ENCODE results near the gene PLPP6.

PLPP6 gene

GRCh38 chr9:4662989-4663792 is 1.1 kb downstream of the PLPP6 start:
- no peak for DNase-seq (ENCODE audit: low spot score)

- no peak for DNase-seq (ENCODE audit: low spot score)
Measured at GRCh38 chr9:4663956-4664355, 1.9 kb downstream of the PLPP6 start.

- no peak for DNase-seq (ENCODE audit: low spot score)
Measured at GRCh38 chr9:4665357-4665756, 3.3 kb downstream of the PLPP6 start.

- peak; percentile 54 for DNase-seq (ENCODE audit: low spot score)
Measured at GRCh38 chr9:4666042-4666699, 4.1 kb downstream of the PLPP6 start, which contains the start of gene SPATA6L. TSS of gene SPATA6L (minus strand) at chr9:4666480. CDS start at chr9:4666250, 230 bp downstream.

- no peak for DNase-seq (ENCODE audit: low spot score)
Measured at GRCh38 chr9:4667681-4668080, 5.6 kb downstream of the PLPP6 start.

- no peak for DNase-seq (ENCODE audit: low spot score)
Measured at GRCh38 chr9:4668604-4669003, 6.5 kb downstream of the PLPP6 start.

- no peak for DNase-seq (ENCODE audit: low spot score)
Measured at GRCh38 chr9:4669890-4670289, 7.8 kb downstream of the PLPP6 start.

- no peak for DNase-seq (ENCODE audit: low spot score)
Measured at GRCh38 chr9:4670591-4670990, 8.5 kb downstream of the PLPP6 start.

GRCh38 chr9:4671737-4672136 is 9.6 kb downstream of the PLPP6 start:
- no peak for DNase-seq (ENCODE audit: low spot score)

- no peak for DNase-seq (ENCODE audit: low spot score)
Measured at GRCh38 chr9:4674783-4675182, 12.7 kb downstream of the PLPP6 start.

- no peak for DNase-seq (ENCODE audit: low spot score)
Measured at GRCh38 chr9:4677392-4677791, 15.3 kb downstream of the PLPP6 start.

- DNase-seq (ENCODE audit: low spot score) = no peak
Measured at GRCh38 chr9:4678679-4679267, 16.7 kb downstream of the PLPP6 start.

GRCh38 chr9:4679268-4680172 is 17.4 kb downstream of the PLPP6 start, which contains the start of gene CDC37L1:
TSS of gene CDC37L1 (plus strand) at chr9:4679569. CDS start at chr9:4679768, 199 bp downstream.
- DNase-seq (ENCODE audit: low spot score) = peak; percentile 98

- DNase-seq (ENCODE audit: low spot score) = no peak
Measured at GRCh38 chr9:4680173-4680525, 18.1 kb downstream of the PLPP6 start.

GRCh38 chr9:4680750-4681149 is 18.7 kb downstream of the PLPP6 start:
- no peak for DNase-seq (ENCODE audit: low spot score)

GRCh38 chr9:4684820-4685219 is 22.7 kb downstream of the PLPP6 start:
- no peak for DNase-seq (ENCODE audit: low spot score)

GRCh38 chr9:4686112-4686511 is 24.0 kb downstream of the PLPP6 start:
- no peak for DNase-seq (ENCODE audit: low spot score)

GRCh38 chr9:4686584-4686983 is 24.5 kb downstream of the PLPP6 start:
- DNase-seq (ENCODE audit: low spot score) = no peak

GRCh38 chr9:4689021-4689420 is 26.9 kb downstream of the PLPP6 start:
- no peak for DNase-seq (ENCODE audit: low spot score)

- no peak for DNase-seq (ENCODE audit: low spot score)
Measured at GRCh38 chr9:4689687-4690104, 27.6 kb downstream of the PLPP6 start.

GRCh38 chr9:4690144-4690543 is 28.1 kb downstream of the PLPP6 start:
- DNase-seq (ENCODE audit: low spot score) = no peak

GRCh38 chr9:4691795-4692194 is 29.7 kb downstream of the PLPP6 start:
- no peak for DNase-seq (ENCODE audit: low spot score)

Measured in ecto neural progenitor cell (in vitro differentiated cells).